Amniotic stem cell (primary cell): ENCODE results near the gene CRABP1.
A peak's percentile ranks its signal among the peaks of the same experiment; 100 is the strongest.

Experiments
- DNase-seq: peaks from one replicate; lab custom pipeline; 2025; lab: John Stamatoyannopoulos, UW

The CRABP1 gene

DNA sequence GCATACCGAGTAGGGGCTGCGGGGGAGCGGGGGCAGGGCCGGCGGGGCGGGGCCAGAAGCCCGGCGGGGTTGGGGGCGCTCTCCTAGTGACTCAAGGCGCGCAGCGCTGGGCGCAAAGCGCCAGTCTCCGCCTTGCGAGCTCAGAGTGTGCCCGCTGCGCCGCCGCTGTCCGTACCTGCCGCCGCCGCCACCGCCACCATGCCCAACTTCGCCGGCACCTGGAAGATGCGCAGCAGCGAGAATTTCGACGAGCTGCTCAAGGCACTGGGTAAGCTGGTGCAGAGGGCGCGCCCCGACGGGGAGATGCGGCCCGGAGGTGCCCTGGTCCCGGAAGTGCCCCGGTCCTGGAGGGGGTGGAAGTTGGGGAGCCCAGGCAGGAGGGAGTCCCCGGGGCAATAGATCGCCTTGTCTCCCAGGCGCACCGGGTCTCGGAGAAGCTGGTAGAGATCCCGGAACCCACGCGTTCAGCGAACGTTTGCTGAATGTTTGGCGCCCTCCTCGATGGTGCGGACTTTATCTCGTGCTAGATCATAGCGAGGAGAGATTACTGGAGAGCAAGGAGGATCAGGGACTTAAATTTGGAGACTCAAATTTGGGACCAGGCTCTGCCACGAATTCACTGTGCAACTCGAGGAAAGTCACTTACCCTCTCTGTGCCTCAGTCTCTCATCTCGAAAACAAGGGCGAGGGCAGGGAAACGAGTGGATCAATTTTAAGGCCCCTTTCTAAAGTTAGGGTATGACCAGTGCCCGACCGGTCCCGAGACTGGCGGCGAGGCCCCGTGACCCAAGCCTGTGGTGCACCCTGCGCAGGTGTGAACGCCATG lies at the start of gene CRABP1:
TSS of gene CRABP1 (plus strand) at position 123 of the 826 bp plus-strand sequence. CDS start at position 199, 76 bp downstream.
- no peak for DNase-seq

DNA sequence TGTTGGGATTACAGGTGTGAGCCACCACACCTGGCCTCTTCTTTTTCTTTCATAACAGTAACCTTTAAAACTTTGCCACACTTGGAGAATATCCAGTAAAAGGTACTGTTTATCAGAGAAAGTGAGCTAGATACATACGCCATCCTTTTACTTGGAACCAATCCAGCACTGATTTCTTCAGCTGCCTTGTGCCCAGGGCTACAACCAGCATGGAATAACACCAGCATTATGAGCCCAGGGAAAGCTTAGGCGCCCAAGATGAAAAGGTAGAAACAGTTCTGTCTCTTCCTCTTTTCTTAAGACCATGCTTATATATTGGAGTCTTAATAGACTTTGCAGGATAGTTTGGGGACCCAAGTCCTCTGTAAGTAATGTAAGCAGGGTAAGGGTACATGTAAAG lies 49.1 kb upstream of the CRABP1 start:
- no peak for DNase-seq

DNA sequence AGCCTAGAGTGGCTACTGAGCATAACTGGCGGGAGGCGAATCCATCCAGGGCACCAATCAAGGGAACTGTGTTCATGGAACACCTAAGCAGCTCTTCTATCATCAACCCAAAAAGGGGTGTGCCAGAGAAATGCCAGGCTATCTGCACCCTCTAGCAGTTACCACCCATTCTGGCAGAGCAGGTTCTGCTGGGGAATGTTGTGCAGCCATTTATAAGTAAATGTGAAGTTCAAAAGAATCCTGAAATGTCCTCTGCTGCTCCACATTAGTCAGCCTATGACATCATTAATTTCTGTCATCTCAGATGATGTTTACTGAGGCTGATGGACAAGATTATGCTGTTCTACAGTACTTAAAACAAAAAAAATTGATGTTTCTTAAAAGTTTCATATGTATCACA lies 48.5 kb upstream of the CRABP1 start:
- no peak for DNase-seq

DNA sequence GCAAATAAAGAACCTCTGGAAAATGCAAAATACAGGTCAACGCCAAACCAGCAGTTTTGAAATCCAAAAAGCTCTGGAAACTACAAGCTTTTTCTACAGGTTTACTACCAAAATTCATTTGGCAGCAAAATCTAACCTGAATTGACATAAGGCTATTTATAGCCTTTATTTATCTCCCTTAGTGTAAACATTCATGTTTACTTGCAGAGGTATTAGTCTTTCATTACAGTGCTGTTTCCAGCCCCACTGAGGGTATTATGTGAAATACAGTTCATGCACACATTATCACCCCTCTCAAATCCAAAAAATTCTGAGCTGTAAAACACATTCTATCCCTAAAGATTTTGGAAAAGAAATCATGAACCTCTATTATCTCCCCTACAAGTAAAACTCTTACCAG lies 47.9 kb upstream of the CRABP1 start:
- no peak for DNase-seq

DNA sequence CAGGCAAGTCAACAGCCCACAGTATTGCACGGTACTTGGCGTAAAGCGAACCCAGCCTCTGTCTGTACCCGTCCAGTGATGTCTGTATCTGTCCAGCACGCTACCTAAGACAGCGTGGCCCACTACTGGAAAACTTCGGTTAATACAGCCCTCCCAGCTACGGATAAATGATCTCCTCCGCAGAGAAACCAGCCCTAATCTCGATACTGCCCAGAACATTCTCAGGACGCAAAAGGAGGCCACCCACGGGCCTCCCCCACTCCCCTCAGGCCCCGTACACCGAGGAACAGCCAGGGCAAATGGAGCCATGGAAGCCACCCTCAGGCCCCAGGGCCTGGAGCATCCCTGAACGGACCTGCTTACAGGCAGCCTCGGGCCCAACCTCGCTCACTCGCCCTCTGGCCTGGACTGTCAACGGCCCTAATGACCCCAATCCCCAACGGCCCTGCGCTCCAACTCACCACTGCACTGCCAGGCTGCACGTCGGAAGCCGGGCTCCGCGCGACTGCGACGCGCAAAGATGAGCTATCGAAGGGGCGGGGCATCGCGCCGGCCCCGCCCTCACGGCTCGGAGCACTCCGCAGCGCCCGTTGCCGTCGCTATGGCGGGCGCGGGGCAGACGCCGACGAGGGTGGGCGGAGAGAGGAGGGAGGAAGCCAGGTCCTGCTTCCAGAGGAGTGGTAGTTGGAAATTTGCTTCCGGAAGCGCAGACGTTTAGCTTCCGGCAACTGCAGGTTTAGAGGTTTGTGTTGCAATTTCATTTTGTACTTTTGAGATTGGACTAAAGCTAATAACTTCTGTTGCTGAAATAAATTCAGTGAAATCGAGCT lies 40.8 kb upstream of the CRABP1 start, which contains the start of gene SKIC8:
TSS of gene SKIC8 (minus strand) at position 509 of the 830 bp plus-strand sequence. CDS start 3,923 bp downstream, outside the sequence.
- DNase-seq, result peak; percentile 66

DNA sequence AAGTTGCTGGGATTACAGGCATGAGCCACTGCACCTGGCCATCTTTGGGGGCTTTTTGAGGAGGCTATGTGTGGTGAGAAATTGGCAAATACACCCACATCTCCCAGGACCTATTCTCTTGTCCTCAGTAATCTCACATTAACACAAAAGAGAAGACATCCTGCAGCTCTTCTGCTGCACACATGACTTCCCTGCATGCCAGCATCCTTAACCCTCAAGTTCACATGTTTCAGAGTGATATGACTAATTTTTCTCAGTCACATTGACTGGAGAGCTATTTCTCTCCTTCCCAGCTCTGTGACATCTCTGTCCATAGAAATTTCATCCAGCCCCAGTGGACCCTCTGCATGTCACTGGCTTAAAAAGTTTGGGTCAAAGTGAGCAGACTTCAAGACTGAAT lies 38.8 kb upstream of the CRABP1 start:
- no peak for DNase-seq

DNA sequence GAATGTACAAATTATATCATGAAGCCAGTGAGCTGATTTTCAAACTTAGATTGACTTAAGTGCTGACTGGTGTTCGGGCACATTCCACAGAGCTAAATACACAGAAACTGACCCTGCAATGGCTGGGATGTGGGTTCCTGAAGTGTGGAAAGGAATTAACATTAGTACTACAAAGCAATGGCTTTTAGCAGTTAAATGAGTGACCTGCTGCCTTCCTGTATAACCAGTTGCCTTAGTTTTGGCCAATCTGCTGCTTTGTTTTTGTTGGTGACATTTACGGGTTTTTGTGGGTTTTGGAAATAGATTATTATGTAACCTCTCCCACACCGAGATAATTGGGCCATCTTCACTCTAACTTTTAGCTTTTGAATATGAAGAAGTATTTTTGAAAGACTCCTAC lies 38.3 kb upstream of the CRABP1 start:
- DNase-seq, result no peak

DNA sequence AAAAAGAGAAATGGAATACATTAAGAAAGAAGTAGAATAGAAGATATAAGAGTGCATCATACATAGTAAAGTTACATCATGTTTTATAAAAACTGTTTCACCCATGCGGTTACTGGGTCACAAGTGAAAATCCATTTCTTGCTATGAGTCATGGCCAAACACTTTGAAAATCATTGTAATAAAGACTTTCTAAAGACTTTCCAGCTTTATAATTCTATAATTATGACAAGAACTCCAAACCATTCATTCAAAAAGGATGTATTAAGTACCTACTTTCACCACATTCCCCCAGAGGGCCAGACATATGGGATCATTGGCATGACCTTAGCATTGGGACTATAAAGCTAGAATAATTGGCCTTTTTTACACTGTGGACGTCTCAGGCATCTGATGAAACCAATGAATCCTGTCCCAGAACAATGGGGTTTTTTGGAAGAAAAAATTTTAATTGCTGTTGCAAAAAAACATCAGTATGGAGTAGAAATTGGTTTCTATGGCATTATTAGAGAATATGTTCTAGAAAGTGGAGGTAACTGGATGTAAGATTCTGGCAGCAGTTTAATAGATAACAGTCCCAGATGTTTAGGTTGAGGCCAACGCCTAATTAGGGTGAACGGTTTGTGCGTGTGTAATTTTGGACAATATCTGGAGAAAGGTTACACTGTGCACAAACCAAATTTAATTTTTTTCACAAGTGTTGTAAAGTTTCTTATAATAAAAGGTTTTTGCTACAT lies 37.4 kb upstream of the CRABP1 start:
- DNase-seq, result no peak

DNA sequence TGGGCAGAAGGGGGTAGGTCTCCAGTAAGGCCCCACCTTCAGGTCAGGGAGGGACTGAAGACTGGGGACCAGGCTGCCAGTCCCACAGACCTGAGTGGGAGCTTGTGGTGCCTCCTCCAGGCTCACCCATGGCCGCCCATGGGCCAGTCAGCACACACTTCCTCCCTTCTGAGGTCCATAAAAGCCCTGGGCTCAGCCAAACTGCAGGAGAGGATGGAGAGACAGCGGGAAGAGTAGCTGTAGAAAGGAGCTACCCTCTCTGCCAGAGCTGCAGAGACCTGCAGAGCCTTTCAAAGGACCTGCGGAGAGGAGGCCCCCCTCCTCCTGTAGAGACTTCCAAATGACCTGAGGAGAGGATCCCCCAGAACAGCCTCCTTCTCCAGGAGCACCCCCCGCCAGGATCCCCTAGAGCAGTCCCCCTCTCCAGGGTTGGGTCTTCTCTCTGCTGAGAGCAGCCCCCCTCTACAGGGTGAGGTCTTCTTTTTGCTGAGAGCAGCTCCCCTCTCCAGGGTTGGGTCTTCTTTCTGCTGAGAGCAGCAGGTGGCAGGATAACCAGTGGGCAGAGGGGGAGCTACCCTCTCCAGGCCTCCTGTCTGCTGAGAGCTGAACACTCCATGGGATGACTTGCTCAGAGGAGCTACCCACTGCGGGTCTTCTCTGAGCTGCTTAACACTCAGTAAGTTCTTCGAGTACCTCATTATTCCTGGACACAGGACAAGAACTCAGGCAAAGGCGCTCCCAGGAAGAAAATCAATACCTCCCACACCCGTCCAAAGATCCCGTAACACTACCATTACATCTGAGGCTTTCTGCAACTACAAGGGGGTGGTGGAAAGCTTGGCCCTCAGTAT lies 35.7 kb upstream of the CRABP1 start:
- no peak for DNase-seq

DNA sequence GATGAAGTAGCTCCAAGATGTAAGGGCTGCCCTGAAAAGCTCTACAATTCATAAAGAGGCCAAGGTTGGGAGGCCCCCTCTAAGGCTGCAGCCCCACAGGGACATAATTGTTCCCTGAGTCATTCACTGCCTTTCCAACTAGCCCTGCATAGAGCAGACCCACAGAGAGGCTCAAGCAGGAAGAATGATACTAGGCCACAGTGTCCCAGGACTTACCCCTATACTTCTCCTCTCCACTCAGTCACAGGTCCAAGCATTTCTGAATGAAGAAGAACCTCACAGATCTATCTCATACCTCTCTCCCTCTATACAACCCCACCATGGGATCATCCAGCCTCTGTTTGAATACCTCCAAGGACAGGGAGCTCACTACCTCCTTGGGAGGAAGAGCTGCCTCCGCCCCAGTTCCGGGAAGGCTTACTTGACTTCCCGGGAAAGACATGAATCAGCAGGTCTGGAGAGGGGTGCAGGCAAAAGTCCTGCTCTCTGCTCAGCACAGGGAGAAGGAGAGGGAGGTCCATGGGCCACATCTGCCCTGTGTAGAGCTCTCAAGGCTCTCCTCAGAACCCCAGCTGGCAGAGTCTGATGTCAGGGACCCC lies 33.9 kb upstream of the CRABP1 start:
- DNase-seq, result no peak

DNA sequence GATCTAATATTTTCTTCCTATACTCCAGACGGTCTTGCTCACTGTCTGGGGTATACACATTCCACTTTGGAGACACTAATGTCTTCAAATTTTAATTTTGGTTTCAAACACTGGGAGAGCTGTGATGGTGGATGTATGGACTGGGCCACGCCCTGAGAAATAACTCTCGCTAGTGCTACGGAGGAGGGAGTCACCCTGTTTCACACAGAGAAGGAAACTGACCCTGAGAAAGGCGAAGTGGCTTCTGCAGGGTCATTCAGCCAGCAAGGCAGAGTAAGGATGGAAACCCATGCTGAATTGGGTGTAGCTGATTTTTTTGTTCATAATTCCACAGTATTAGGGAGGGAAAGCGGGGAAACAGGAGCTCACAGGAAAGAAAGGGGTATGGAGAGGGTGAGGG lies 32.2 kb upstream of the CRABP1 start:
- DNase-seq, result no peak

DNA sequence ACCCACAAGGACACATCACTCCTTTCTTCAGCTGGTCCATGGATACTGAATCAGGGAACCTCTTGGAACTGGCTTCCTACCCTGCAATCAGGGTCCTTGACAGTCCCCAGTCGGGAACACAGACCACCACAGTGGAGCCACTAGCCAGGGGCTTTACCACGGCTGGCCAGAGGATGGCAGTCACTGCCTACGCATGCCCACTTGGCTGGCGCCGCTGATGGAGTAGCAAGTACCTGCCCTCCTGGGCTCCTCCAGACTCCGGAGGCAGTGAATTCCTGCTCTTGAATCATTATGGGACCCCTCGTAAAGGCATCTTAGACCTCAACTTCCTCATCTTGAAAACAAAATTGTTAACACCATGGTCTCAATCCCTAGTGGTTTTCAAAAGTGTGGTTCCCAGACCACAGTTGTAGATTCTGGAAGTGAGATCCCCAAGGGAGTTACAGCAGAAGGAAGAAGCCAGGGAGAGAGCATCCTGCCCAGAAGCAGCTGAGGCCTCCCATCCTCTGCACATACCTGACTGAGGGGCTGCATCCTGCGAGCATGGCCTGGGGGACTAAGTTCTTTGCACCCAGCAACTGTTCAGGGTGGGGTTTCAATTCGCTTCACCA lies 31.6 kb upstream of the CRABP1 start:
- DNase-seq, result peak; percentile 39

DNA sequence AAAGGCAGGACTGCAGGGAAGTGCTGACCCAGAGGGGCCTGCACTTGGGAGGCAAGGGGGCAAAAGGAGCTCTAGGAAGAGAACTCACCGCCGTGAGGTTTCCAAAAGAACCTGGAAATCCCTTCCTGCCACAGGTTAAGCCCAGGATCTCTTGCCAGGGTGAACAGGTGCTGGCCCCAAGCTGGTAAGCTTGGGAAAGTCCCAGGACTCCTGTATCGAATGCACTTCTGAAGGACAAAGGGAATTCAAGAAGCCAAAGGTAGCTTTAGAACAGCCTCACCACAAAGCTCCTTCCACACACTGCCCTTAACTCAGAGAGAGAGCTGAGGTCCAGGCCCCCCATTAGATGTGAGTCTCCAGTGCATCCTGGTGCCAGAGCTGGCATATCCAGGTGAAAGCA lies 28.9 kb upstream of the CRABP1 start:
- no peak for DNase-seq

DNA sequence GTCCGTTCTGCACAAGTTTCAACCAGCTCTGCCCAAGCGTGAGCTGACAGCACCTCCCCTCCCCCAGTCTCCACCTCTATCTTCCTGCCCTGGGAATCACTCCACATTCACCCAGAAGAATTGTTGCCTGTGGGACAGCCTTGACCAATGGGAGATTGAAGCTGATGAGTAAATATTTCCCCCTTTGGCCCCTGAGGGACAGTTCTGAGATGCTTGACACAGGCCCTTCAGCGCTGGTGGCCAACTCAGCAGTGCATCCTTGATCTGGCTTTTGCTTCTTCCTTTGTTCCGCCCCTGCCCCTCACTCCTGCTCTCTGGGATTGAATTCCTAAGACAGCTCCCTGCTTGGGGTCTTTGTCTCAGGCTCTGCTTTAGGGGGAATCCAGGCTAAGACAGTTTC lies 27.6 kb upstream of the CRABP1 start:
- DNase-seq, result no peak

DNA sequence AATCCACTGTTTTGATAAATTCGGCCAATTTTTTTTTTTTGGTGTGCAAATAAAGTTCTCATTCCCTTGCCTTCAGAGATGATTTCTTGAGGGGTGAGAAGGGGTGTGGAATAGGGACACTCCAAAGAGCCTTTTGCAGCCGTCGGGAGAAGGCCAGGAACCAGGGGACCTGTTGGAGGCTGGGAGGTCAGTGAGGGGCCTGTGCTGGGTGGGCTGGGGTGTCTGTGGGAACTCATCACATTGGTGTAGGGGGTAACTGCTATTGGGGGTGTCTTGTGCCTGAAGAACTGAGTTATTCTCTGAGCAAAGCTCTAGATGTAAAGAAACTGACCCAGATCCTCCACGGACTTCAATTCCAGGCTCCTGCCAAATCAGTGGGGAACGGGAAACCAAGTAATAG lies 27.2 kb upstream of the CRABP1 start:
- DNase-seq, result no peak

DNA sequence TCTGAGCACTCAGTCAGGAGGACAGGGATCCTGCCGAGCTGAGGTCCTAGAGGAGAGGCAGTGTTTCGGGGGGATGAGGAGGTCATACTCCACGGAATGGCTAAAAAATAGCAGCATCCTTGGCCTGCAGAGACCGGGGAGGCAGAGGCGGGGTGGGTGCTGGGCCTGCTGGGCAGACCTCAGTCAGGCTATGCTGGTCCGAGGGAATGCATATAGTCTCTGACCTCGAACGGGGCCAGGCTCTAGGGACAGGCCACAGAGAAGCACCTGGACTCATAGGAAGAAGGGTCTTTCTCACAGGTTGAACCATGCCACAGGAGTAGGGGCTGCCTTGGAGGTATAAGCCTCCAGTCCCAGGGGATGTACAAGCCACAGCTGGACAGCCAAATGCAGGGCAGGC lies 26.8 kb upstream of the CRABP1 start:
- no peak for DNase-seq

DNA sequence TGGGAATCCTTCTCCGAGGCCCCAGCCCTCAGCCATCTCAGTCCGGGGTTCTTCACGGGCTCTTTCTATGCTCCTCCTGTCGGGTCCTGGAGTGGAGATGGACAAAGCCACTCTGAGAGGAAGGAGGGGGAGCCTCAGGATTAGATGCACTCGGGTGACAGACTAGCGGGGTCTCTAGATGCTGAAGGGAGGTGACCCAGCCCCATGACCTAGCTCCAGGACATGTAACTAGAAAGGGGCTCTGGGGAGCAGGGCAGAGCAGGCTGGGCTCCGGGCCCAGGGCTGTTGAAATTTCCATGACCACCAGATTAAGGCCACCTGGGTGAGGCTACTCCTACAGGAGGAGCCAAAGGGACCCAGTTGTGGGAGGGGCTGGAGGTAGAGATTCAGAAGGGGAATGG lies 26.0 kb upstream of the CRABP1 start:
- no peak for DNase-seq

DNA sequence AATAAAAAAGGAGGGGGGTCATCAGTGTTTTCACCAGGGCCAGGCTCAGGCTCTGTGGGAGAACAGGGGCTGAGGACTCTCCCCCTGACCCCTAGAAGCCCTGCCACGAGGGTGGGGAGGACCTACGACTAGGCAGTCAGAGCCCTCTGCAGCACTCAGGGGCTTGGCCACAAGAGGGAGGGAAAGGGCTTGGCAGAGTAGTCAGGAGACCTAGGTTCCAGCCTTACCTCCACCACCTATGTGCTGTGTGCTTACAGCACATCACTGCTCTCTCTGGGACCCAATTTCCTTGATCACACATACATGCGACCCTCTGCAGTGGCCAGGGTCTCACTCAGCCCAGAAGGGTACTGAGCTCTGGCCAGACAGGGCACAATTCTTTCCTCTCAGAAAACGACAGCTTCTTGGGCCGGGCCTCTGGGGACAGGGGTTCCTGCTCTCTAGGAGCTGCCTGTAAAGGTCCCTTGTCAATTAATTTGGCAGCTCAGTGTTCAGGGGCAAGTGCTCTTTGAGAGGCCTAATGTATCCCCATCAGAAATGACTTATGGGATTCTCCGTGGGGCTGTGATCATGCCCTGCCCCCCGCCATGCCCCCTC lies 24.4 kb upstream of the CRABP1 start:
- DNase-seq, result no peak

DNA sequence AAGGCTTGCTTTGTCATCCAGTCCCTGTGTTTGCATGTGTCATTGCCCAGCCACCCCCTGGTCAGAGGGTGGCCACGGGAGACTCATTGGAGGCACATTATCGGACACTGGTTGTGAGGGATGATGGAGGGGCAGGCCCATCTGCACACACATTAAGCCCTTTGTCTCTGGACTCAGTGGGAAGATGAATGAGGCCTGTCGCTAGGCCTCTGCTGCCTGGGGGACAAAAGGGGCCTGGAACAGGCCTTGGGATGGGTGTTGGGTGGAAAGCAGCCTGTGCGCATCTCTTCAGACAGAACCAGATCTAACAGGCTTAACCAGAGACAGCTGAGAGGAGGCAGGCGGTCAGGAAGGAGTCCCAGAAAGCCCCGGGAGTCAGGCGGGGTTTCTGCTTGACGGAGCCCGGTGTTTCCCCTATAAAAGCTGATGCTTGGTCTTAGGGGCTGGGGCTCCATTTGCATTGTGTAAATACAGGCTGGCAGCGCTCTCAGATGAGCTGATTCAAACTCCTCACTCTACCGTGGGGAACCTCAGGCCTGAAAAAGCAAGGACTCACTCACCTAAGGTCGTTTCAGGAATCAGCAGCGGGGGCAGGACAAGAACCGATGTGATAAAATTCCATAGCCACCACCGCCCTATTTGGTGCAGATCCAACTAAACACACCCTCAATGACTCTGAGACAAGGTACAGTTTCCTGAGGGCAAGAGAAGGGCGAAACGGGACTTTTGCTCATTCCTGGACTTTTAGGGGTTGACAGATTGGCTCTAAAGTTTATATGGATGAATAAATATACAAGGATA lies 23.7 kb upstream of the CRABP1 start:
- DNase-seq, result no peak
